Left forelimb (tissue), 1 donor: ENCODE results near the gene KCNB1.

ENCODE experiments used
- DNase-seq: peaks from one replicate; pipeline ENCODE4 v3.0.0-alpha.2; 2018; ENCODE audit warnings: low spot score

KCNB1 gene

DNA sequence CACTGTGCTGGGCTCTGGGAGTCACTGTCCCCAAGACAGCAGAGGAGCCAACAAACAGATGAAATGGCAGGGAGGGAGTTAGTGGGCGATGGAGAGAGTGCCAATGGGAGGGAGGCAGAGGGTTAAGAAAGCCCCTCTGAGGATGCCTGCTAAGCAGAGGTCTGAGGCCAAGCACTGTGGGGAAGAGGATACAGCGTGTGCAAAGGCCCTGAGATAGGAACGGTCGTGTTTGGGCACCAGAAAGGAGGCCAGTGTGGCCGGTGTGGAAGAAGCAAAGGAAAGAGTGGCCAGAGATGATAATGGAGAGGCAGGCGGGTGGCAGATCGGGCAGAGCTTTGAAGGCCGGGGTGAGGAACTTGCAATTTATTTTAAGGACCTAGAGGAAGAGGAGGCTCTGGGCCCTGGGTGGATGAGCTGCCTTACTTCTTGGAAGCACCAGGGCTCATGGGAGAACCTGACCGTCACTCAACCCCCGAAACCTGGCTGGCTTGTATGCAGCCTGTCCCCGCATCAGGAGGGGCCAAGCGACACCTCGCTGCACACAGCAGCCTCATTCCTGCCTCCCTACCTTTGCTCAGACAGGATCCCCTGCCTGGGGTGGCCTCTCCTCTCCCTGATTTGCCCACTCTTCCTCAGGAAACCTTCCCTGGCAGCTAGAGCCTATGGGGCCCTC lies 73.0 kb downstream of the KCNB1 start:
- DNase-seq, result no peak

DNA sequence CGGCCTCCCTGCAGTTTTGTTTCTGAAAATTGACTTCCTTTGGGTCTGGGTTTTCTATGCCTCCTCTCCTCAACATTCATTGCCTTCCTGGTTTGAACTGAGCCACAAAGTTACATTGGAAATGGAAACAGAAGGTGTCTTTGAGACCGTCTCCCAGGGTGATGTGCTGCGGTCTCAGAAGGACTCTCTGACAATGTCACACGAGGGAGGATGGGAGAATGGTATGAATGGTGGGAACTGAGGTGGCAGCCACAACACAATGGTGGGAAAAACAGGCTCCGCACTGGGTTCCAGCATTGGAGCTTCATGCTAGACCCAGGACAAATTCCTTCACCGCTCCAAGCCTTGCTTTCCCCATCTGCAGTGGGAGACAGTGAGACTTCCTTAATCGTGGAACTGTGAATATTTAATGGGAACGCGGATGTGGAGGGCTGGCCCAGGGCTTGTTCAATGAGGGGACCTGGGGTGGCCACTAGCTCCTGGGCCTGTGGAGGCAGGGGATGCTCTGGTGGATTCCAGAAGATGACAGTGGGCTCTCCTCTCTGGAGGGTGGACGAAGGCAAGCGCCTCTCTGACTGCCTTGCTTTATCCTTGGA lies 73.9 kb downstream of the KCNB1 start:
- DNase-seq, result no peak

DNA sequence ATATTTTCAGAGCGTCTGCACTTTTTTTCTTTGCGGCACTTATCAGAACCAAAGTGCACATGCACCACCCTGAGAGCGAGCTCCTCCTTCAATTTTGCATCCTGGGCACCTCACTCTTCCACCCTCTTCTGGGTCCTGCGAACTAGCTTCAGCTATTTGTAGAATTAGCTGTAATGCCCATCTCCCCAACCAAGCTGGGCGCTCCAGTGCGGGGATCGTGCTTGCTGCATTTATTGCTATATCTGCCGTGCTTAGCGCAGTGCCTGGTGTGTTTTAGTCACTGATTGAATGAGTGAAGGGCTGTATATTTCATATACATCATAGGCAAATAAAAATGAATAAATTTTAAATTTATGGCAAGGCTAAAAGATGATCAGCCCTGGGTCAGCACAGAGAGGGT lies 75.8 kb downstream of the KCNB1 start:
- no peak for DNase-seq

DNA sequence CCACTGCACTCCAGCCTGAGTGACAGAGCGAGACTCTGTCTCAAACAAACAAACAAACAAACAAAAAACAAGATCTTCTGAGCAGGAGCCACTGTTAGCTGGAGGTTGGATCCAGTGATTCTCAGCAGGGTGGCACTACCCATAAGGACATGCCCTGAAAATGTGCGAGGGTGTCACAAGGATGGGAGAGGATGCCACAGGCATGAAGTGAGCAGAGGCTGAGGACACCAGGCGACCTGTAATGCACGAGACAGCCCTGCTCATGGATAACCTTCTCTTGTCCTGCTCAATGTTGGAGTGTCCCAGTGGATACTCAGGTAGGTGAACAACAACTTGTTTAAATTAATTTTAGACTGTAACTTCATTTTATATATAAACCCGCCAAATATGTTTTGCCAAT lies 76.8 kb downstream of the KCNB1 start:
- no peak for DNase-seq

DNA sequence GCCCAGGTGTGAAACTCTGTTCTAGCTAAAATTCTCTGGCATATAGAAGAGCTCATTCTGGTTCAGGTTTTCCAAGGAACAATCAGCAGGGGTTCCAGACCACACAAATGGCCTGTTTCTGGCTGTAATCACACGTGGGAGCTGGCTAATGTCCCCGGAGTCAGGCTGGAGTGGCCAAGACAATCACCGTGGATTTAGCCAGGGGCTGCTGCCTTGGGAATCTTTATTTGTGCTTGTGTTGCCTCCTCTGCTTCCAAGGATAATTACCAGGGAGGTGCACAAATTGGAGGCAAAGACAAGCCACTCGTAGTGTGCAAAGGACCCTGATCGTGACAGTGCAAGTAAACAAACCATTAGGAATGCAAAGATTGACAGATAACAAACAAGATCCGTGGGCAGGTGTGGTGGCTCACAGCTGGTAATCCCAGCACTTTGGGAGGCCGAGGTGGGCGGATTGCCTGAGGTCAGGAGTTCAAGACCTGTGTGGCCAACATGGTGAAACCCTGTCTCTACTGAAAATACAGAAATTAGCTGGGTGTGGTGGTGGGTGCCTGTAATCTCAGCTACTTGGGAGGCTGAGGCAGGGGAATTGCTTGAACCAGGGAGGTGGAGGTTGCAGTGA lies 77.3 kb downstream of the KCNB1 start:
- no peak for DNase-seq

DNA sequence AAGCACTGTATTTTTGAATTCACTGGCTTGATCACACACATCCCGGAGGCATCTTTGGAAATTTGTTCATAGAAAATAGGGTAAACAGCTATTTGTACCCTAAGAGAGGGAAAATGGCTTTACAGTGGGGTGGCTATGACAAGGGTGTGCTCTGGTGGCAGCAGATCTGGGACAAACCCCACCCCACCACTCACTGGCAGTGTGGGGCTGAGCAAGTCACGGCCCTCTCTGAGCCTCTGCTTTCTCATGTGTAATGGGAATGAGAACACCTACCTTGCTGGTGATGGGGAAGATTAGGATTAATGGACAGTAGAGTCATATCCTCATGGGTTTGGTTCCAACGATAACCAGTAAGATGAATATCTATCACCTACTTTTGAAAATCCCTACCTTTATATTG lies 78.0 kb downstream of the KCNB1 start:
- DNase-seq, result no peak

DNA sequence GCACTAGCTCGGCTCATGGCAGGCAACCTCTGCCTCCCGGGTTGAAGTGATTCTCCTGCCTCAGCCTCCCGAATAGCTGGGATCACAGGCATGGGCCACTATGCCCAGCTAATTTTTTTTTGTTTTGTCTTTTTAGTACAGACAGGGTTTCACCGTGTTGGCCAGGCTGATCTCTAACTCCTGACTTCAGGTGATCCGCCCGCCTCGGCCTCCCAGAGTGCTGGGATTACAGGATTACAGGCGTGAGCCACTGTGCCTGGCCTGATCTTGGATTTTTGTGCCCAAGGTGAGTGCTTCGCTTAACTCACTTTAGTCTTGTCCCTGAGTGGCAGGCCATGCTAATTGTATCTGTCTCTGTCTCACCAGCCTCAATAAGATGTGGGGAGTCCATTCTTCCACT lies 78.6 kb downstream of the KCNB1 start:
- no peak for DNase-seq

DNA sequence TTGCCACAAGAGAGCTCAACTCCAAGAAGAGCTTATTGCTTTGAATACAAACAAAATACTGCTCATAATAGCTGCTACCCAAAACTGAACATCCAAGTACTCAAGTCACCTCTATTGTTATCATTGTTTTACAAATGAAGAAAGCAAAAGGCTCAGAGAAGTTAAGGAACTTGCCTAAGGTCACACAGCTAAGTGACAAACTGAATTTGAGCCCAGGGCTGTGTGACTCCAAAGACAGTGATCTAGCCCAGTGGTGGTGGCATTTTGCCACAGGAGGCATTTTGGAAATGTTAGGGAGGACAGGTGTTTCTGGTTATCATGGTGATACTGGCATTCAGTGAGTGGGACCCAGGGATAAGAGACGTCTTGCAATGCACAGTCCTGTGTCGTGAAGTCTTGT lies 79.5 kb downstream of the KCNB1 start:
- no peak for DNase-seq

DNA sequence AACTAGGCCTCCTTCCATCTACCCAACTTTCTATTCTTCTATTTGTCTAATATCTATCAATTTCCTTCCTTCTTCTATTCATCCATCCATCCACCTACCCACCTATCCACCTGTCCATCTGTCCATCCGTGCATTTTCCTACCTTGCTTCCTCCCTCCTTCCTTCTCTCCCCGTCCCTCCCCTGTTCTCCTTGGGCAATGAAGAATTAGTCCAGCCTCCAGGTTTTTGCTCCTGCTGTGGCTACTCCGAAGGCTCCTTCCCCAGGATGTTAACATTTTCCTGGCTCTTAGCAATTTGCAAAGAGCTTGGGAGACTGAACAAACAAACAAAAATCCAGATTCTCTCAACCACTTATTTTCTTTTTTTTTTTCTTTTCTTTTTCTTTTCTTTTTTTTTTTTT lies 81.6 kb downstream of the KCNB1 start:
- no peak for DNase-seq

DNA sequence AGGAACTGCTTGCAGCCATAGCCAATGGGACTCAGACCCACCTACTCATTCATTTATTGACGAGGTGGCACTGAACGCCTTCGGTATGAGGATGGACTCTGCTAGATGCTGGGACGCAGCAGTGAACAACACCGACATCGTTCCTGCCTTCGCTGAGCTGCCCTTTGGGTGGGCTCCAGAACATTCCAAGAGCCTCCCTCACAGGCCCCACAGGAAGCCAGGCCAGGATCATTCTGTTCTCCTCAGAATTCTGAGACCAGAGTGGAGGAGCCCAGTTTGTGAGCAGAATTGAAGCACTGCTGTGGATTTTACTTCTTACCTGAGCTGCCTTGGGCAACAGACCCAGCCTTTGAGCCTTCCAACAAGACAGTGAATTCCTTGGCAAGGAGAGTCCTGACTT lies 82.1 kb downstream of the KCNB1 start:
- no peak for DNase-seq

DNA sequence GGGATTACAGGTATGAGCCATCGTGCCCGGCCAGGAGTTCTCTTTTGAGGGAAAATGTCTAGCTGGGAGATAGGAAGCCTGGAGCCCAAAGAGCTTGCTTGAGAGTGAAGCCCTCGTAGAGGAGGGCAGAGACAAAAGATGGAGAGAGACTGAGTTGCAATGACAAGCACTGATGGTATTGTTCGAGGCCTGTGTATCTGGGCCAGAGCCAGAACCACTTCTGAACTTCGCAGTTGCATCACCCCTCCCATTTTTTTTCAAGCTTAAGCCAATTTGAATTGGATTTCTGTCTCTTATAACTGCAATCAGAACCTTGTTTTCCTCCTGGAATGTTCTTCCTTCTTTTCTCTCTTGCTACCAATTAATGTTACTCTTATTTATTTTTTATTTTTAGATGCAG lies 83.1 kb downstream of the KCNB1 start:
- DNase-seq, result no peak

DNA sequence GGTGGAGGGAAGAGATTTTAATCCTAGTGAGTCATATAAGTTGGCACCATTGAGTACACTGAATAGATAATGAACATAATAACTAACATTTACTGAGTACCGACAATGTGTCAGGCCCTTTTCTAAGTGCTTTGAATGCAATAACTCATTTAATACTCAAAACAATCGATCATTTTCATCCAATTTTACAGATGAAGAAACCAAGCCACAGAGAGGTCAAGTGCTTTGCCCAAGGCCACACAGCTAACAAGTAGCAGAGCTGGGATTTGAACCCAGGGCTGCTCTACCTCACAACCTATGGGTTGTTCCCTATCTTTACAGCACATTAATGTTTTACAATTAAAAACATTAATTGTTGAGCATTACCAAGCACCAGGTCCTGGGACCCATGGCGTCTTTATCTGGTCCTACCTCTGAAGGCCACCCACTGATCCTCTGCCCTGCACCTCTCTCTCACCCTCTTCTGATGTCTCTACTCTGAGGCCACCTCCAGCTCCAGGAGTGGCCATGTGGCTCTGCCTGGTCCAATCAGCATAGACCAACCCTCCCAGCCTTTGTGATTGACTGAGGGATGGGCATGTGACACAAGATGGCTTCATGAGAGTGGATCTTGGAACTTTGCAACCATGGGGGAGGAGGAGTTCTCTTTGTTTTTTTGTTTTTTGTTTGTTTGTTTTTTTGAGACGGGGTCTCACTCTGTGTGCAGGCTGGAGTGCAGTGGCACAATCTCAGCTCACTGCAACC lies 83.9 kb downstream of the KCNB1 start:
- DNase-seq, result no peak

DNA sequence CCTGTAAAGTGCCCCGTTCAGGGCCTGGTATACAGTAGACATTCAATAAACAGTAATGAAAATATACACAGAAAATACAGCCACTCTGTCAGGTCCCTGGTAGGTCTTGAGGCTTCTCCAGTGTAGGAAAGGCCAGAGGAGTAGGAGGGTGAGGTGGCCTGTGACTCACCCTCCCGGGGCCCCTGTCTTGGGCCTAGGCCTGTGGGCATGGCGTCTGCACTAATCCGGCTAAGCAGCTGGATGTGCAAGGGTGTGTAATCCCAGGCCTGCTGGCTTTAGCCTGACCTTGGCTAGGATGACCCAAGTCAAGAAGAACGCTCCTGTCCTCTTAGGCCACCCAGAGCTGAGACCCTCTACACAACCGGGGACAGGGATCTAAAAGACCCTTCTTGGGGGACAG lies 84.9 kb downstream of the KCNB1 start:
- no peak for DNase-seq

DNA sequence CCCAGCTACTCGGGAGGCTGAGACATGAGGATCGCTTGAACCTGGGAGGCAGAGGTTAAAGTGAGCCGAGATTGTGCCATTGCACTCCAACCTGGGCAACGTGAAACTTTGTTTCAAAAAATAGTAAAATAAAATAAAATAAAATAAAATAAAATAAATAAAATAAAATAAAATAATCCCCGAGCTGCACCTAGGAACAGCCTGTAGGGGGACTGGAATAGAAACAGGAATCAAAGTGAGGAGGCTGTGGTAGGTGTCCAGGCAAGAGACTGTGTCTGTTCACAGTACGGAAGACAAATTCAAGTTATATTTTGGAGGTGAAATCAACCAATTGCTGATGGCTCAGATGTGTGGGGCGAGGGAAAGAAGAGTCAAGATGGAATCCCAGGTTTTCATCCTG lies 86.2 kb downstream of the KCNB1 start:
- no peak for DNase-seq

DNA sequence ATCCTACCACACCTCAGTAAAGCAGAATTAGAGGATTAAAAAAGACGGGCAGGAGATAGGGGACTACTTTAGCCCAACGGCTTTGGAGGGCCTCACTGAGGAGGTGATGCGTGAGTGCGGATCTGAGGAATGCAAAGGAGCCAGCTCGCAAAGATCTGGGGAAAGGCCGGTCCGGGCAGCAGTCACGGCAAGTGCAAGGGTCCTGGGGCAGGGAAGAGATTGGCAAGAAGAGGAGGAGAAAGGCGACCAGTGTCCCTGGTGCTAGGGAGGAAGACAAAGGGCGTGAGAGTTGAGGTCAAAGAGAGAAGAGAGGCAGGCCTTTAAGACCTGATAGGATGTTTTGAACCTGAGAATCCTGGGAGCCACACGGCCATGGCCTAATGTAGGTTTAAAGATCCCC lies 86.8 kb downstream of the KCNB1 start:
- DNase-seq, result no peak

DNA sequence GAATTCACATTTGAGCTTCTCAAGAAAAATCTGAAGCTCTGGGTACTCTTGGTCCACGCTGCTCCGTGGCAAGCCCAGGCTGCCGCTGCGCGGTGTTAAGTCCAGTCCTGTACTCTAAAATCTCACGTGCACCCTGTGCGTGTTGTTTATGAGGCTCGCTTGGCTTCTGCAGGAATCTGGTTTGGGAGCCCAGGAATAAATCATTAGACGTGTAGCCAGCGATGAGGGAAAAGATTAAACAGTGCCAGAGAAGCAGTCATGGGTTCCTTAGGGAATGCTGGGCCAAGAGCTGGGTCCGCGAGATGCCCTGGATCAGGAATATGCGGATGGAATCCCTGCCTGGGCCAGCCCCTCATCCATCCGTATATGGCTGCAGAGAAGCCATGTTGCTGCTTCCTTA lies 87.3 kb downstream of the KCNB1 start:
- no peak for DNase-seq

DNA sequence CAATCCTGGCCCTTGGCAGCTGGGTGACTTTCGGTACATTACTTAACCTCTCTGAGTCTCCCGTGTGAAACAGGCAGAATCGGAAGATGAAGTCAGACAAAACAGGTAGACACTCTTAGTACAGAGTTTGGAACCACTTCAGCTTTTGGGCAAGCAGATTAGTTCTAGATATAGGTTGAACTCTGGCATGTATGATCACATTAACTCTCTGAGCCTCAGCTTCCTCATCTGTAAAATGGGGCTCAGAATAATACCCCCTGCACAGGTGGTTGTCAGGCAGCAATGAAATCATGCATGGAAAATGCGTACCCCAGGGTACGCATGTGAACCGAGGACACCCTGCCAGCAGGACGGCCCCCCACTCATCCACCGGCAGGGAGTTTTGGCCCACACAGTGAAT lies 87.7 kb downstream of the KCNB1 start:
- DNase-seq, result no peak

DNA sequence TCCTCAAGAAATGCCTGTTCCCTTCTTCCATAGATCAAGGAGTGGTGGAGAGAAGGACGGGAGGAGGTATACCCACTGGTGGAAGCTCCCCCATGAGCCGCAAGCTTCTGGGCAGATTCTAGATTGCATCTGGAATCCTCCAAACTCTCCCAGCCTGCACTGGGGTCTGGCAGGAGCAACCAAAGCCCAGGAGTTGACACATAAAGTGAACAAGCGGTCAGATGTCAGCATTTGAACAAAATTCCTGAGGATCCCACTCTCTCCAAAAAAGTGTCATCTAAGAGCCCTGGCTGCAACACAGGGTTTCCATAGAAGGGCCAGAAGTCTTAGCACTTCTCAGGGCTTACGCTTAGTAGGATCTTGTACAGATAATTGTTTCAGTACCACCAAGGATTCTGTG lies 88.2 kb downstream of the KCNB1 start:
- no peak for DNase-seq

DNA sequence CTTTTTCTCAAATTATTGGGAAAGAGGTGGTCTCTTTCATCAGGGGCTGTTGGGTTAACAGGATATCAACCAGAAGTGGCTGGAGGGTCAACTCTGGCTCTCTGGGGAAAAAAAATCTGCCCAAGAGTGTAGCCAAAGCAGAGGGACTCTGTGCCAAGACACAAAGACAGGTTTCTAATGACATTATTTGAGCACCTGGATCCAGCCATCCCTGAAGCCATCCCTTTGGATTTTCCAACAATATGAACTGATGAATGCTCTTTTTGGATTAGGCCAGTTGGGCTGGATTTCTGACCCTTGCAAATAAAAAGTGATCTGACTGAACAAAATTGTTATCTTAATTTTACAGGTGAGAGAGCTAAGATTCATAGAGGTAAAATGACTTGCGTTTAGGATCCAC lies 88.7 kb downstream of the KCNB1 start:
- DNase-seq, result no peak

DNA sequence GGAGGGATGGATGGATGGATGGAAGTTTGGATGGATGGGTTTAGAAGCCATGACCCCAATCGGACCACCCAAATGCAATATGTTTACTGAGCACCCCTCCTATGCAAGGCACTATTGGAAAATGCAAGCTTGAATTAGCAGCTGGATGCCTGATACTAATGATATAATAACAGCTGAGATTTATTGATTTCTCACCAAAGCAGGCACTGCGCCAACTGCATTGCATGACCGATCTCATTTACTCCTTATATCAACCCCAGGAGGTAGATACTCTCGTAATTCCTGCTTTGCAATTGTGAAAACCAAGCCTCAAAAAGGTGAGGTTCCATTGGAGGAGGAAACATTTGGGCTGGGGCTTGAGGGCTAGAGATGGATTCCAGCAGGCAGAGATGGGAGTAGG lies 89.7 kb downstream of the KCNB1 start:
- no peak for DNase-seq

DNA sequence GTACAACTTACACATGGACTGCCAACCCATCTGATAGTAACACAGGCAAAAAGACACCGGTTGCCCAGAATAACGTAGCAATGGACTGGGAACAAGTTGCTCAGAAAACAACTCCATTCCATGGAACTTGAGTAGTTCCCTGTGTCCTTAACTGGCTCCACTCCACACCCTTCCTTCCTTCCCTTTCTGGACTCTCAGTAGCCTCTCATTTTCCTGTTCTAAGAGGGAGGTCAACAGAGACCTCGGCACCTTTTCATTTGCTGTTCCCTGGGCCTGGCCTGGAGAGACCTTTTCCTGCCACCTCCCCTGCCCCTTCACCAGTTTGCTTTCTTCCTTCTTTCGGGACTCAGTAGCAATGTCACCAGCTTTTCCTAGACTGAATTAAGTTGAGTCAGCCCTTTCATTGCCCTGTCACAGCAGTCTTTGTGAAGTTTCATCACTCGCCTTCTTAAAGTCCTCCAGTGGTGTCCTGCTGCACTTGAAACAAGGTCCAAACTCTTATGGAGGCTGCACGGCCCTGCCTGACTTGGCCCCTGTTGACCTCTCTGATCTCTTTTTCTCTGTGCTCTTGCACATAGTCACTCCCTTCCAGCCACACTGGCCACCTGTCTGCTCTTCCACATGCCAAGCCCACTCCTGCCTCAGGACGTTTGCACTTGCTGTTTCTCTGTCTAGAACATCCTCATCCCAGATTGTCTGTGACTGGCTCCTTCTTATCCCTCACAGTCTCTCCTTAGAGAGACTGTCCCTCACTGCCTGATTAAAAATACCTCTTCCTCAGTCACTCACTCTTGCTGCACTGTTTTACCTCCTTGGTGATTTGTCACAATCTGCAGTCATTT lies 90.8 kb downstream of the KCNB1 start:
- no peak for DNase-seq

DNA sequence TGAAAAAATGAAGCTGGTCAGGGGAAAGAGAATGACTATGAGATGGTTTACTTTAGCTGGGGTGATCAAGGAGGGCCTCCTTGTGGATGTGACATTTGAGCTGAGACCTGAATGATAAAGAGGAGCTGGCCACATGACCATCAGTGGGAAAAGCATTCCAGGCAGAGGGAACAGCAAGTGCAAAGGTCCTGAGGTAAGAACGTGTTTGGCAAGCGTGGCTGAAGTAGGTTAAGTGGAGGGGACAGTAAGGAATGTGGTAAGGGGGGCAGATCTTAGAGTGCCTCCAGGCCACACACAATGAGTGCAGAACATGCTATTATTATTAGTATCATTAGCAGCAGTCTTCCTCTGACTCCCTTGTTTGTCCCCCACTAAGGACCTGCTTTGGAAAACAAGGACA lies 92.6 kb downstream of the KCNB1 start:
- DNase-seq, result no peak
